HG02588 (cell line): ENCODE measurements around the gene HS3ST6.
"Not testable (repeated sequence)": the region's sequence is repeated elsewhere in the genome, so short reads cannot be mapped to it uniquely, and the experiment has no call there.

Experiments used
- ATAC-seq: cut with Tn5 transposase; IDR thresholded peaks from one replicate; pipeline ENCODE4 v1.9.1; 2021; ENCODE audit warnings: mild to moderate bottlenecking, moderate library complexity; ENCODE audit not compliant: unreplicated experiment

The HS3ST6 gene

GRCh38 chr16:1947369-1947670 lies 29.1 kb upstream of the HS3ST6 start:
- no peak for ATAC-seq

- ATAC-seq = no peak
These were observed 28.5 kb upstream of the HS3ST6 start for GRCh38 chr16:1946495-1947368.

- ATAC-seq = no peak
These were observed 27.6 kb upstream of the HS3ST6 start for GRCh38 chr16:1945559-1946391.

GRCh38 chr16:1944612-1945199 lies 26.5 kb upstream of the HS3ST6 start:
- no peak for ATAC-seq

- peak; percentile 92 for ATAC-seq
These were observed 24.9 kb upstream of the HS3ST6 start, which contains the start of gene MSRB1 for GRCh38 chr16:1942810-1943726. Gene MSRB1 (minus strand): TSS chr16:1943199. CDS start chr16:1943156, 43 bp downstream.

- no peak for ATAC-seq
These were observed 24.0 kb upstream of the HS3ST6 start for GRCh38 chr16:1942047-1942809.

GRCh38 chr16:1941162-1942046 lies 23.2 kb upstream of the HS3ST6 start:
- ATAC-seq = no peak

GRCh38 chr16:1940273-1941161 lies 22.3 kb upstream of the HS3ST6 start:
- no peak for ATAC-seq

- not testable (repeated sequence) for ATAC-seq
These were observed 21.6 kb upstream of the HS3ST6 start for GRCh38 chr16:1939833-1940232.

- no peak for ATAC-seq
These were observed 20.7 kb upstream of the HS3ST6 start for GRCh38 chr16:1938910-1939309.

- no peak for ATAC-seq
These were observed 20.1 kb upstream of the HS3ST6 start for GRCh38 chr16:1938316-1938715.

GRCh38 chr16:1936945-1937479 lies 18.8 kb upstream of the HS3ST6 start:
- no peak for ATAC-seq

GRCh38 chr16:1933097-1933661 lies 15.0 kb upstream of the HS3ST6 start:
- ATAC-seq = no peak

- ATAC-seq = no peak
These were observed 14.1 kb upstream of the HS3ST6 start for GRCh38 chr16:1932050-1933028.

GRCh38 chr16:1930338-1930720 lies 12.1 kb upstream of the HS3ST6 start:
- no peak for ATAC-seq
